Ovary (tissue), 9 donors: ENCODE data around the gene ANKRD29. TPM values are rescaled to one million over a fixed set of nuclear protein-coding genes. Genes with fewer than 3 reads are reported as not detected.

ENCODE experiments used
- DNase-seq, 5 donors: peaks; one replicate each; pipeline ENCODE4 v3.0.0-alpha.2; 2019 to 2020
- H3K27ac ChIP-seq, 2 donors: fragments of 200-600 bp; one replicate each; pipeline versions ENCODE4 v1.5.1 to v1.8.0; 2019 to 2022
- H3K27me3 ChIP-seq: fragments of 200-600 bp; one replicate; pipeline ENCODE4 v1.8.0; 2022
- H3K36me3 ChIP-seq: fragments of 200-600 bp; sonication (generic); one replicate; pipeline ENCODE4 v1.5.1; 2019
- H3K4me1 ChIP-seq: one replicate; pipeline ENCODE4 v1.8.1; 2013; ENCODE audit warnings: mild to moderate bottlenecking, moderate library complexity; ENCODE audit not compliant: insufficient read depth
- H3K4me3 ChIP-seq: fragments of 200-600 bp; sonication (generic); one replicate; pipeline ENCODE4 v1.5.1; 2017
- H3K9me3 ChIP-seq, 2 donors: fragments of 200-600 bp in 1 of 2; sonication (generic) in 1 of 2; one replicate each; pipeline versions ENCODE4 v1.5.1 to v1.8.1; 2013 to 2019; ENCODE audit warnings: mild to moderate bottlenecking in 1 of 2, moderate library complexity in 1 of 2
- CTCF ChIP-seq, 3 donors: fragments of 450-650 bp in 2 of 3; fragments of 200-600 bp in 1 of 3; IDR thresholded peaks; one replicate each; pipeline versions ENCODE4 v1.5.1 to v1.8.0; 2016 to 2022; ENCODE audit warnings: antibody characterized with exemption in 3 of 3, mild to moderate bottlenecking in 1 of 3
- EP300 ChIP-seq: sonication (generic); formaldehyde crosslinking; IDR thresholded peaks from one replicate; pipeline ENCODE4 v1.6.1; 2017; ENCODE audit warnings: antibody characterized with exemption
- POLR2A ChIP-seq: fragments of 450-650 bp; IDR thresholded peaks from one replicate; pipeline ENCODE4 v1.6.1; 2017; ENCODE audit warnings: antibody characterized with exemption, mild to moderate bottlenecking, moderate library complexity
- intact Hi-C, 4 donors: fragments of 100-400 bp; cut with DNase I; formaldehyde crosslinking; loops; one replicate each; pipeline versions ENCODE4 v1.11.0 to v1.15.1; 2022 to 2023
- polyA plus RNA-seq, 2 donors: library from polyadenylated mRNA; stranded (reverse); fragments of 200-250 nt in 1 of 2; fragments of 350-450 nt in 1 of 2; fragmentation: Illumina TruSeq in 1 of 2; extraction: RNeasy Lipid Tissue Mini Kit (QIAGEN cat#74804) in 1 of 2; gene quantifications; one replicate each; pipeline ENCODE4 v1.2.3, GENCODE V29; 2013 to 2014
- small RNA-seq: library from RNA; depleted of rRNA; stranded (forward); fragments of <200 nt; gene quantifications from one replicate; pipeline ENCODE3, GENCODE V24; 2016
- total RNA-seq, 7 donors: library from RNA; depleted of rRNA in 2 of 7; stranded (reverse); fragments of >200 nt in 2 of 7; fragmentation: NEBNext Ultra II Directional in 3 of 7; extraction: Animal tissue kit (Norgen Biotek cat#: 25700) in 3 of 7; gene quantifications; one replicate each; pipeline versions ENCODE4 v1.1.0 to v1.2.4, GENCODE V29; 2016 to 2023
- donor health status: DM: no; HTN: no; CAD: no; lungs with moderate emphysema.
- donor health status: DM: no; HTN: no; CAD: no.
- donor health status: Bipolar disorder and iron deficiency.
- donor health status: DM: yes; HTN: yes; CAD: no.
- donor health status: DM: no; HTN: no; CAD: no.
- donor health status: DM: yes; HTN: yes; CAD: no.

The ANKRD29 gene
- total and polyA plus RNA-seq, 9 donors, result 14.6 to 25.7 (median 17.6) TPM

- DNase-seq, result no peak
- H3K27ac ChIP-seq, result no peak overlapping the region
- no peak overlapping the region for H3K4me3 ChIP-seq
- no peaks in the 10 kb centered on the region for H3K27me3 ChIP-seq
- TF ChIP-seq POLR2A, result no peak
- TF ChIP-seq CTCF (IDR thresholded peaks at IDR 0.05), result no peak
- no peak for TF ChIP-seq EP300
- intact Hi-C loops, result loop anchor here in 1 of 4 donors (2.0 kb wide), 1 partner anchor 70 kb away; no protein-coding TSS in a partner anchor
- no peaks in the 10 kb centered on the region for H3K4me1 ChIP-seq
- H3K36me3 ChIP-seq, result no peaks in the 10 kb centered on the region
- H3K9me3 ChIP-seq, result no peaks in the 10 kb centered on the region
Observed at GRCh38 chr18:23550898-23551297, 111.8 kb downstream of the ANKRD29 start.

Small RNAs within 50 kb of the gene (small RNA-seq; reads per million reads assigned to genes)
- gene RF00019, result not detected

Other genes starting within 250 kb of the ANKRD29 start
- 10 to 100 TPM; 21.5 to 47.6 (median 39.2) TPM for gene RIOK3, start 209.6 kb downstream of the ANKRD29 start, total RNA-seq
- 10 to 100 TPM; 29.2 to 48.3 TPM for gene RIOK3, start 209.6 kb downstream of the ANKRD29 start, polyA plus RNA-seq
- gene RMC1, start 159.4 kb downstream of the ANKRD29 start, total RNA-seq, result 10 to 100 TPM; 15.0 to 29.2 (median 21.8) TPM
- gene RMC1, start 159.4 kb downstream of the ANKRD29 start, polyA plus RNA-seq, result 10 to 100 TPM; 22.9 to 29.5 TPM
- 10 to 100 TPM; 21.8 to 54.5 (median 29.8) TPM for gene NPC1, start 76.4 kb downstream of the ANKRD29 start, total RNA-seq
- gene NPC1, start 76.4 kb downstream of the ANKRD29 start, polyA plus RNA-seq, result 100 to 1,000 TPM in 1 of 2 donors, 10 to 100 TPM in 1; 26.4 to 100 TPM
- gene LAMA3, start 26.5 kb upstream of the ANKRD29 start, total RNA-seq, result 10 to 100 TPM in 5 of 7 donors, 1 to 10 TPM in 2; 7.4 to 44.9 (median 14.8) TPM
- 10 to 100 TPM in 1 of 2 donors, 1 to 10 TPM in 1; 2.9 to 24.3 TPM for gene LAMA3, start 26.5 kb upstream of the ANKRD29 start, polyA plus RNA-seq